H9 (cell line): ENCODE results near the gene RUFY2. TPM values are rescaled to one million over a fixed set of nuclear protein-coding genes. Genes with fewer than 3 reads are reported as not detected.

Experiments used
- DNase-seq: peaks from one replicate; pipeline ENCODE4 v3.0.0-alpha.2; 2017
- H2AFZ ChIP-seq: one replicate; pipeline ENCODE4 v1.6.1; 2013; ENCODE audit warnings: mild to moderate bottlenecking, low read length, control low read depth, moderate library complexity
- H2AK5ac ChIP-seq: 2 replicates; pipeline ENCODE4 v1.6.1; 2013; ENCODE audit warnings: low read length, control low read depth, mixed read lengths; ENCODE audit not compliant: insufficient read length
- H2BK120ac ChIP-seq: one replicate; pipeline ENCODE4 v1.6.1; 2013; ENCODE audit warnings: low read depth, mild to moderate bottlenecking, low read length, control low read depth, inconsistent platforms; ENCODE audit not compliant: poor library complexity, severe bottlenecking
- H2BK12ac ChIP-seq: 2 replicates; pipeline ENCODE4 v1.6.1; 2013; ENCODE audit warnings: low read length, control low read depth, mixed read lengths, low read depth; ENCODE audit not compliant: insufficient read length
- H2BK15ac ChIP-seq: 2 replicates; pipeline ENCODE4 v1.6.1; 2013; ENCODE audit warnings: low read depth, low read length, control low read depth
- H2BK20ac ChIP-seq: one replicate; pipeline ENCODE4 v1.6.1; 2013; ENCODE audit warnings: low read depth, mild to moderate bottlenecking, low read length, control low read depth, inconsistent platforms; ENCODE audit not compliant: poor library complexity, severe bottlenecking
- H2BK5ac ChIP-seq: 2 replicates; pipeline ENCODE4 v1.6.1; 2013; ENCODE audit warnings: low read length, control low read depth, mixed read lengths; ENCODE audit not compliant: insufficient read length
- H3K14ac ChIP-seq: 2 replicates; pipeline ENCODE4 v1.6.1; 2013; ENCODE audit warnings: low read length, control low read depth; ENCODE audit not compliant: insufficient read depth
- H3K18ac ChIP-seq: 2 replicates; pipeline ENCODE4 v1.6.1; 2013; ENCODE audit warnings: low read depth, mild to moderate bottlenecking, mixed read lengths, low read length, control low read depth; ENCODE audit not compliant: insufficient read length
- H3K23ac ChIP-seq: 2 replicates; pipeline ENCODE4 v1.6.1; 2013; ENCODE audit warnings: low read length, control low read depth, mixed read lengths, low read depth; ENCODE audit not compliant: insufficient read length
- H3K23me2 ChIP-seq: 2 replicates; pipeline ENCODE4 v1.6.1; 2013; ENCODE audit warnings: low read depth, mild to moderate bottlenecking, mixed read lengths, low read length, control low read depth; ENCODE audit not compliant: insufficient read length, poor library complexity, severe bottlenecking
- H3K27ac ChIP-seq: 2 replicates; pipeline ENCODE4 v1.5.1; 2013; ENCODE audit warnings: low read length, control low read depth, mixed read lengths, low read depth; ENCODE audit not compliant: insufficient read length
- H3K27me3 ChIP-seq: 2 replicates; pipeline ENCODE4 v1.6.1; 2013; ENCODE audit warnings: low read length, control low read depth, inconsistent platforms; ENCODE audit not compliant: insufficient read depth
- H3K4ac ChIP-seq: 2 replicates; pipeline ENCODE4 v1.6.1; 2013; ENCODE audit warnings: low read depth, mild to moderate bottlenecking, control low read depth, inconsistent platforms, low read length, moderate library complexity
- H3K4me1 ChIP-seq: 2 replicates; pipeline ENCODE4 v1.6.1; 2013; ENCODE audit warnings: low read length, control low read depth, inconsistent platforms; ENCODE audit not compliant: insufficient read depth
- H3K4me2 ChIP-seq: 2 replicates; pipeline ENCODE4 v1.6.1; 2013; ENCODE audit warnings: low read length, control low read depth, mixed read lengths; ENCODE audit not compliant: insufficient read length, insufficient read depth
- H3K56ac ChIP-seq: 2 replicates; pipeline ENCODE4 v1.6.1; 2013; ENCODE audit warnings: low read depth, mild to moderate bottlenecking, mixed read lengths, low read length, control low read depth; ENCODE audit not compliant: insufficient read length
- H3K79me1 ChIP-seq: 2 replicates; pipeline ENCODE4 v1.6.1; 2013; ENCODE audit warnings: low read depth, mild to moderate bottlenecking, moderate library complexity, low read length, control low read depth, inconsistent platforms; ENCODE audit not compliant: insufficient read depth, poor library complexity, severe bottlenecking
- H3K79me2 ChIP-seq: 2 replicates; pipeline ENCODE4 v1.6.1; 2013; ENCODE audit warnings: low read length, control low read depth, inconsistent platforms; ENCODE audit not compliant: insufficient read depth
- H3K9ac ChIP-seq: 2 replicates; pipeline ENCODE4 v1.6.1; 2013; ENCODE audit warnings: low read length, control low read depth, mixed read lengths; ENCODE audit not compliant: insufficient read length; ENCODE audit errors: extremely low read depth
- H3K9me3 ChIP-seq: one replicate; pipeline ENCODE4 v1.6.1; 2013; ENCODE audit warnings: low read depth, low read length, inconsistent platforms; ENCODE audit not compliant: control insufficient read depth
- H3T11ph ChIP-seq: one replicate; pipeline ENCODE4 v1.6.1; 2013; ENCODE audit warnings: mild to moderate bottlenecking, low read length, control low read depth, inconsistent platforms
- H4K20me1 ChIP-seq: one replicate; pipeline ENCODE4 v1.6.1; 2013; ENCODE audit not compliant: control insufficient read depth, insufficient read length, insufficient read depth
- H4K5ac ChIP-seq: 2 replicates; pipeline ENCODE4 v1.6.1; 2013; ENCODE audit warnings: low read depth, mild to moderate bottlenecking, mixed read lengths, low read length, control low read depth; ENCODE audit not compliant: insufficient read length
- H4K8ac ChIP-seq: replicated peaks from 2 replicates; pipeline ENCODE4 v1.6.1; 2013; ENCODE audit warnings: low read length, control low read depth, mixed read lengths, low read depth; ENCODE audit not compliant: insufficient read length
- H4K91ac ChIP-seq: 2 replicates; pipeline ENCODE4 v1.6.1; 2013; ENCODE audit warnings: low read depth, mild to moderate bottlenecking, moderate library complexity, mixed read lengths, low read length, control low read depth; ENCODE audit not compliant: insufficient read length
- H3K27ac Mint-ChIP-seq, 3 experiments: 2 replicates in 2 of 3; 3 replicates in 1 of 3; pipeline ENCODE4 v1.8.0; 2020 to 2021; ENCODE audit warnings: mixed read lengths in 3 of 3, mild to moderate bottlenecking in 1 of 3, moderate library complexity in 1 of 3
- H3K27me3 Mint-ChIP-seq: 2 replicates; pipeline ENCODE4 v1.8.0; 2021; ENCODE audit warnings: low read depth, mild to moderate bottlenecking, moderate library complexity, mixed read lengths
- H3K36me3 Mint-ChIP-seq, 3 experiments: 2 replicates in 2 of 3; 3 replicates in 1 of 3; pipeline ENCODE4 v1.8.0; 2020 to 2021; ENCODE audit warnings: low read depth in 3 of 3, mixed read lengths in 3 of 3; ENCODE audit not compliant: insufficient read depth in 1 of 3
- H3K4me1 Mint-ChIP-seq, 2 experiments: 2 replicates each; pipeline ENCODE4 v1.8.0; 2020; ENCODE audit warnings: mixed read lengths in 2 of 2
- H3K4me3 Mint-ChIP-seq, 2 experiments: 2 replicates in 1 of 2; 3 replicates in 1 of 2; pipeline ENCODE4 v1.8.0; 2020 to 2021; ENCODE audit warnings: mild to moderate bottlenecking in 2 of 2, mixed read lengths in 2 of 2, moderate library complexity in 1 of 2
- H3K9me3 Mint-ChIP-seq, 2 experiments: 2 replicates in 1 of 2; 3 replicates in 1 of 2; pipeline ENCODE4 v1.8.0; 2020; ENCODE audit warnings: mild to moderate bottlenecking in 2 of 2, mixed read lengths in 2 of 2, moderate library complexity in 1 of 2
- WGBS: extraction: QIAGEN DNeasy Blood & Tissue Kit; methylation state at CpG from one replicate; pipeline ENCODE4 v1.1.7; 2013; ENCODE audit warnings: missing lambda C conversion rate, low lambda C conversion rate, mixed read lengths; ENCODE audit not compliant: insufficient read length; ENCODE audit errors: extremely low coverage; 5-methylcytosine and 5-hydroxymethylcytosine counted together
- total RNA-seq: library from RNA; stranded (reverse); gene quantifications from 2 replicates; pipeline ENCODE4 v1.2.1, GENCODE V29; 2021
- TF ChIP-seq, protein P1 (sequence below): fragments of 200-600 bp; sonication (generic); conservative IDR thresholded peaks from 3 replicates; pipeline ENCODE4 v1.8.0; 2021; ENCODE audit warnings: antibody characterized with exemption, mild to moderate bottlenecking

RUFY2 gene
- total RNA-seq, 1 experiment from 2014 or later = 14.1 TPM

DNA sequence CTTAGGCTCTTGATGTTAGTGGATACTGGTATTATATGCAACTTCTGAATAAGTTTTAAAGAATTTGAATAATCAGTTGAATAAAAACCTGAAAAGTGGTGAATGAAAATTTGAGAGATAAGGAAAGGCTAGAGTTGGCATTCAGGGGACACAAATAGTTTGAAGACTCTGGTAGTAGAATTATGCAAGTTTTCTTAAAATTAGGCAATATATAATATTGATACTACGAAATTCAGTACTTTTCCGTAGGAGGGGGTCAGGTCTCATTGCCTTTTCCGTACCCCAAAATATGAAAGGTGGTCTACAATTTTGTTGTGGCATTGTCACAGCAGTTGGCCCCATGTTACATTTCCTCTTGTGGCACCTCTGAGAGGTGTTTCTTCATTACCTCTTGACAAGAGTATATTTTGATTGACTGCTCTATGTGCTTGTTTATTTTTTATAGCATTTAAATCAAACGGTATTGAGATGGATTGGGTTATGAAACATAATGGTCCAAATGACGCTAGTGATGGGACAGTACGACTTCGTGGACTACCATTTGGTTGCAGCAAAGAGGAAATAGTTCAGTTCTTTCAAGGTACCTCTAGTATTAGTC is 70.2 kb downstream of the RUFY2 start:
- Histone ChIP-seq H3K9me3 (no peaks in the 10 kb centered on the region), H4K5ac (no peak overlapping the region), H3K56ac (no peak overlapping the region), H3K4ac (no peak overlapping the region), H3T11ph (no peak overlapping the region), H3K4me1 (0 out of 2 replicates have a peak, but pooled peaks cover 3% of the 10 kb centered on the region), H2BK5ac (no peak overlapping the region), H2AFZ (no peak overlapping the region), H3K79me2 (peaks cover 48% of the 10 kb centered on the region), H3K23ac (no peak overlapping the region), H2BK12ac (no peak overlapping the region), H2BK20ac (no peak overlapping the region), H3K27ac (no peak overlapping the region), H2BK15ac (no peak overlapping the region), H3K23me2 (no peaks in the 10 kb centered on the region), H2BK120ac (no peak overlapping the region), H3K14ac (no peak overlapping the region), H3K4me2 (no peak overlapping the region), H2AK5ac (no peak overlapping the region), H3K27me3 (no peaks in the 10 kb centered on the region), H3K9ac (no peak overlapping the region), H4K91ac (no peak overlapping the region), H4K8ac (no peak overlapping the region), H3K18ac (no peak overlapping the region), H4K20me1 (no peaks in the 10 kb centered on the region), H3K79me1 (peaks cover 9% of the 10 kb centered on the region)
- TF ChIP-seq, protein P1, sequence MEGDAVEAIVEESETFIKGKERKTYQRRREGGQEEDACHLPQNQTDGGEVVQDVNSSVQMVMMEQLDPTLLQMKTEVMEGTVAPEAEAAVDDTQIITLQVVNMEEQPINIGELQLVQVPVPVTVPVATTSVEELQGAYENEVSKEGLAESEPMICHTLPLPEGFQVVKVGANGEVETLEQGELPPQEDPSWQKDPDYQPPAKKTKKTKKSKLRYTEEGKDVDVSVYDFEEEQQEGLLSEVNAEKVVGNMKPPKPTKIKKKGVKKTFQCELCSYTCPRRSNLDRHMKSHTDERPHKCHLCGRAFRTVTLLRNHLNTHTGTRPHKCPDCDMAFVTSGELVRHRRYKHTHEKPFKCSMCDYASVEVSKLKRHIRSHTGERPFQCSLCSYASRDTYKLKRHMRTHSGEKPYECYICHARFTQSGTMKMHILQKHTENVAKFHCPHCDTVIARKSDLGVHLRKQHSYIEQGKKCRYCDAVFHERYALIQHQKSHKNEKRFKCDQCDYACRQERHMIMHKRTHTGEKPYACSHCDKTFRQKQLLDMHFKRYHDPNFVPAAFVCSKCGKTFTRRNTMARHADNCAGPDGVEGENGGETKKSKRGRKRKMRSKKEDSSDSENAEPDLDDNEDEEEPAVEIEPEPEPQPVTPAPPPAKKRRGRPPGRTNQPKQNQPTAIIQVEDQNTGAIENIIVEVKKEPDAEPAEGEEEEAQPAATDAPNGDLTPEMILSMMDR = no peak
- H3K36me3 Mint-ChIP-seq = peaks cover 56 to 85% (median 80%) of the 10 kb centered on the region in 3 experiments
- DNase-seq = no peak
- H3K27me3 Mint-ChIP-seq = peaks cover 2% of the 10 kb centered on the region
- peak overlapping the region in 1 of 3 experiments; percentile 75; a peak in 2 of 7 replicates for H3K27ac Mint-ChIP-seq
- H3K9me3 Mint-ChIP-seq = peaks cover 0 to 5% of the 10 kb centered on the region in 2 experiments; a peak in 1 of 5 replicates
- H3K4me1 Mint-ChIP-seq = peaks cover 30 to 34% of the 10 kb centered on the region in 2 experiments
- peak overlapping the region; percentile 2 to 69; a peak in 4 of 5 replicates for H3K4me3 Mint-ChIP-seq
- no CpG with 5 or more reads among the region's 7 CpGs for WGBS
